CD4-positive, alpha-beta T cell treated with Interleukin-17A for 4 hours (primary cell): ENCODE data around the gene IFIT3.
"Not testable (repeated sequence)": the region's sequence is repeated elsewhere in the genome, so short reads cannot be mapped to it uniquely, and the experiment has no call there.

Source experiments
- DNase-seq: peaks from one replicate; pipeline ENCODE4 v3.0.0-alpha.2; 2020; ENCODE audit warnings: mixed read lengths

The IFIT3 gene

DNA sequence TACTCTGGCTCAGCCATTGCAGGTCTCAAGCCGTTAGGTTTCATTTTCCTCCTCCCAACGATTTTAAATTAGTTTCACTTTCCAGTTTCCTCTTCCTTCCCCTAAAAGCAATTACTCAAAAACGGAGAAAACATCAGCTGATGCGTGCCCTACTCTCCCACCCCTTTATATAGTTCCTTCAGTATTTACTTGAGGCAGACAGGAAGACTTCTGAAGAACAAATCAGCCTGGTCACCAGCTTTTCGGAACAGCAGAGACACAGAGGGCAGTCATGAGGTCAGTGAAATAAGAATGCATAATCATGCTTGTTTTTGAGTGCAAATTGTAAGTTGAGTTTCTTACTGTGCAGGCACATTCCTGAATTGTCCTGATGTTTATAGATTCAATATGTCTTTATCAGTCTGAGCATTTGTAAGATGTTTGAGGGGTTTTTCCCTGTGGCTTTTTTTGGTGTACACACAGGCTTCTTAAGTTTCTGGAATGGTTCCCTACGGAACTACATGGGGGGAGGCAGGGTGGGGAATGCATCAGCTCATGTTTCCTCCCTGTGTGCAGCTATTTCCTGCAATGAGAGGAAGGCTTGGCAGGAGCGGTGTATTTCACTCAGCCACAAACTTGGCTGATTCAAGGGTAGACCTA lies at the start of gene IFIT3:
TSS of gene IFIT3 (plus strand) at position 195 of the 639 bp plus-strand sequence. CDS start at position 272, 77 bp downstream.
- DNase-seq: peak; percentile 28

GRCh38 chr10:89278034-89278535 lies 49.7 kb upstream of the IFIT3 start:
- DNase-seq: no peak

DNA sequence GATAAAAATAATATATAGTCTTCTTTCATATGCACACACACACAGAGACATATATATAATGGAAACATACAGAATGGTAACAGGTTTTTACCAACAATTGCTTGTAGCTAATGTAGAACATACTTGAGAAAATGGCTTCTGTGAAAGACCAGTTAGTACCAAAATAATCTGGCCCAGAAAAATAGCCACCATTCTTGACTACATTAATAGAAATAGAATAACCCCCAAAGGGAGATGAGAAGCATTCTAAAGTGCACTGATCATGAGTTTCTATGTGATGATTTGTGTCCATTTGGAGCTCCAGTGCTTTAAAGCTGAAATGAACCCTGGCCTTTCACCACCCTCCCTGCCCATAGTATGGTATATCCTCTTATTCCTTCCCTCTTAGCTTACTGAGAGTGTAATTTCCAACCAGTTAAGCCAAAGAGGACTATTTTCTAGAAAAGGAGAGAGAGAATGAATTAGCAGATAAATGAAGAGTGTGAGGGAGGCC lies 48.9 kb upstream of the IFIT3 start:
- no peak for DNase-seq

- DNase-seq: no peak
Observed at GRCh38 chr10:89279421-89279869, 48.4 kb upstream of the IFIT3 start.

DNA sequence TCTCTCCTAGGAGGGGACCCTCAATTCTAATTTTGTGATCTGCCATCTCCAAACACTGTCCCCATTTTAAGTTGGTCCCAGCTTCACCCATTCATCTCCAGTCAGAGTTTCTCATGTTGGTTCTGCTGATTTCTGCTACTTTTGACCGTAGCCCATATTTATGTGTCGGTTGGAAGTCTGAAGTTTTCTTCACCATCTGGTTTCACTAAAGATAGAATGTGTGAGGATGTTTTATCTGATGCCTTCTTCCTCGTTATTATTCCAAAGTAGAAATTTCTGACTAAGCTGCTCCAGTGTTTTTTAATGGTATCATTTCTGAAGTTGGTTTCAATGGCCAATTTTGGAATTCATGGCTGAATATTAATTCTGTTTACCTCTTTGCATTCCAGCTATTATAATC lies 47.3 kb upstream of the IFIT3 start:
- DNase-seq: no peak

- DNase-seq: no peak
Observed at GRCh38 chr10:89281606-89282395, 46.0 kb upstream of the IFIT3 start.

DNA sequence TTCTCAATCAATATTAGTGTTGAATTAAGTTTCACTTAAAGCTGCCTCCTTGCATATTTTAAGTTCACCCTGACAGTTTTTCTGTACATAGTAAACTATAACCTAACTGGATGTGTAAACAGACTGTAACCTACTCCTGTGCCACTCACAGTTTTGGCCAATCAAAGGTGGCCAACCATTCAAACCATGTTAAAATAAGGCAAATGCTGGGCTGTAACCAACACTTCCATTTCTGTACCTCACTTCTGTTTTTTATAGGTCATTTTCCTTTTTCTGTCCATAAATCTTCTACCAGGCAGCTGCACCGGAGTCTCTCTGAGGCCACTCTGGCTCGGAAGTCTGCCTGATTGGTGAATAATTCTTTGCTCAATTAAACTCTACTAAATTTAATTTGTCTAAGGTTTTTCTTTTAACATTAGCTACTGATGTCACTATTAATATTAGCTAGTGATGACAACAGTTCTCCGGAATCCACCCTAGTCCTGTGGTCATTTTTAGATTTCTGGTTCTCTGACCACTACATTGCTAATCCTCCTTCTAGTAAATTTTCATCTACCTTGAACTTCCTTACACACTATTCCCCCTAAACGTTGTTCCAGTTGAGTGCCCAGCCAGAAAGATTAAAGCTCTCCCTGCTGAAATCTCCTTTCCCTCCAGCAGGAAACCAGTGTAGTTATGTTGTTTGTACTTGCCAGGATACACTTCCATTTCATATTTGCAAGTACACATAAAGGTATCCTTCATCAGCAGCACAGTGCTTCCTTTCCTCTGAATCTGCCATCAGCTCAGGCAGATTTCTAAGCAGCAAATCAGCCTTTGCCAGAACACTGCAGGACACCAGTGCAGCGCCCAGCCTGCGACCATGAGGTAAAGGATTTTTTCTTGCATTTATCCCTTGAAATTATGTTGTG lies 44.5 kb upstream of the IFIT3 start:
- DNase-seq: no peak

DNA sequence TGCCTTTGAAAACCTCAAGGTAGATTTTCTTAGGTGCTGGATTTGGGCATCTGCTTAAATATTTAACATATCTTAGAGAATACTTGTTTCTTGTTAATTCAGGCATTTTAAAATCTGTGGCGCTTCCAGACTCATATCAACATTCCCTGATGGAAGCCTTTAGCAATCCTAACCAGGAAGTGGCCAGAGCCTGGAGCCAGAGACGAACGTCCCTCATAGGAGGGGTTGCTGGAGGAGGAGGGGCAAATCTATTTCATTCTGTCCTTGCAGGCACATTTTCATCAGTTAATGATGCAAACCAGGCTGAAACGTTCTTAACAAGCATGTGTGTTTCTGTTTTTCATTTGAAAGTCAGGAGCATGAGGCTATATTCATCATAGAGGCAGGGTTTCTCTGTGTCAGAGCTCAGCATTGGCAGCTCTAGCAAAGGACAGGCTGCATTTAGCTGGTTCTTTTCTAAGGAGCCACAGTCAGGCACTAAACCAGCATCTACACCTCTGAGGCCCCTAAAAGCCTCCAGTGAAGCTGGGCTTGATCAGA lies 43.8 kb upstream of the IFIT3 start:
- no peak for DNase-seq

- DNase-seq: not testable (repeated sequence)
Observed at GRCh38 chr10:89284711-89285110, 43.1 kb upstream of the IFIT3 start.

DNA sequence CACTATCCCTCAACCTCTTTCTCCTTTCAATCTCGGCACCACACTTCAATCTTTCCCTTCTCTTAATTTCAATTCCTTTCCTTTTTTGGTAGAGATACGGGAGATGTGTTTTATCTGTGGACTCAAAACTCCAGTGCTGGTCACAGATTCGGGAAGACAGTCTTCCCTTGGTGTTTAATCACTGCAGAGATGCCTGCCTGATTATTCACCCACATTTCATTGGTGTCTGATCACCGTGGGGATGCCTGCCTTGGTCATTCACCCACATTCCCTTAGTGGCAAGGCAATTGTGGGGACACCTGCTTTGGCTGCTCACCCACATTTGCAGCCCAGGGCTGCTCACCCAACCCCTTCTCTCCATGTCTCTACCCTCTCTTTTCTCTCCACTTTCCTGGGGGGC lies 42.5 kb upstream of the IFIT3 start:
- not testable (repeated sequence) for DNase-seq

DNA sequence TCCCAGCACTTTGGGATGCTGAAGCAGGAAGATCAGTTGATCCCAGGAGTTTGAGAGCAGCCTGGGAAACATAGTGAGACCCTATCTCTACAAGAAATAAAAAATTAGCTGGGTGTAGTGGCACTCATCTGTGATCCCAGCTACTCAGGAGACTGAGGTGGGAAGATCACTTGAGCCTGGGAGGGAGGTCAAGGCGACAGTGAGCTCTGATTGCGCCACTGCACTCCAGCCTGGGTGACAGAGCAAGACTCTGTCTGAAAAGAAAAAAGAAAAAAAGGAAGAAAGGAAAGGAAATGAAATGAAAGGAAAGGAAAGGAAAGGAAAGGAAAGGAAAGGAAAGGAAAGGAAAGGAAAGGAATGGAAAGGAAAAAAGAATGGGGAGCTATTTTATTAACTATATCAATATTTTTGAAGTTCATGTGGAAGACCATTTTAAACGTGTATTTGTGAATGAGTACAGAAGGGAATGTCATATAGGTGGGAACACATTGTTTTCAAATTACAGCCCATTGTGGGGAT lies 33.0 kb upstream of the IFIT3 start:
- DNase-seq: no peak

DNA sequence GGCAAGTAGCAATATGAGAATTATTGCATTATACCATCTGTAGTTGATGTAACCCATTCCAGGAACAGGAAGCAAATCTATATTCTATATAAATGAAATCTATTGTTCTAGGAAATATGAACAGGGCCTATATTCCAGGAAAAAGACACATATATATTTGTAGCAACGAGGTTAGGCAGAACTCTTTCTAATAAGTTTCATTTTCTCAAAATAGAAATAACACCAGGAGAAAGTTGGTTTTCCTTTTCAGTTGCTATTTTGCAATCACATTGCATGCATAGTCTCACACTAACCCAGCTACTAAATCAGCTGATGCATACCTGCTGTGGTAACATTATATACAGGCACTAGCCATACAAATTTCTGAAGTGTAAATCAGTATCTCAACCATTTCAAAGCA lies 32.2 kb upstream of the IFIT3 start:
- no peak for DNase-seq

DNA sequence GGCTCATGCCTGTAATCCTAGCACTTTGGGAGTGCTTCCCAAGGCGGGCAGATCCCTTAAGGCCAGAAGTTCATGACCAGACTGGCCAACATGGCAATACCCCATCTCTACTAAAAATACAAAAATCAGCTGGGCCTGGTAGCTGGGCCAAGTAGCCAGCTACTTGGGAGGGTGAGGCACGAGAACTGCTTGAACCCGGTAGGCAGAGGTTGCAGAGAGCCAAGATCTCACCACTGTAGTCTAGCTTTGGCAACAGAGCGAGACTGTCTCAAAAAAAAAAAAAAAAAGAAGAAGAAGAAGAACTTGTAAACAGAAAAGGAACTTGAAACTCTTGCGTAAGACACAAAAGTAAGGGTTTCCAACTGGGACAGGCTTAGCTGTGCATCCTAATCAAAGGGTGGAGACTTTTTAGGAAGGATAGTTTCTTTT lies 31.6 kb upstream of the IFIT3 start:
- DNase-seq: no peak

- DNase-seq: no peak
Observed at GRCh38 chr10:89297356-89297755, 30.4 kb upstream of the IFIT3 start.

GRCh38 chr10:89297791-89298190 lies 30.0 kb upstream of the IFIT3 start:
- DNase-seq: no peak

- DNase-seq: no peak
Observed at GRCh38 chr10:89299031-89299430, 28.8 kb upstream of the IFIT3 start.

DNA sequence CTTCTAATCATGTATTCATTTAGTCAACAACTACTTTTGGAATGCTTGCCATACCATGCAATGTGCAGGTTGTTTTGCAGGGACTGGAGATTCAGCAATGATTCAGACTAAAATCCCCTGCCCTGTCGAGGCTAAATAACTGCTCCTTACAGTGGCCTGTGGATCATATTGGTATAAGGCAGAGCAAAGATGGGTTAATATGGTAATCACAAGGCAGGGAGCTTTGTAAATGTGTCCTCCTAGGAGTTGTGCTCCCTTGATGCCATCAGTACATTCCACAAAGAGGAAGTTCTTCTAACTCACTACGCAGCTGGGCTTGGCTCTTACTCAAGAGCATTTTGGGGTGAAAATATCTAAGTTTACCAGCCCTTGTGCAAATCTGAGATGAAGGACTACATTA lies 26.6 kb upstream of the IFIT3 start:
- peak; percentile 36 for DNase-seq

GRCh38 chr10:89301721-89302445 lies 25.9 kb upstream of the IFIT3 start, which contains the start of gene IFIT2:
Gene IFIT2 (plus strand): TSS chr10:89302046. CDS start chr10:89302124, 78 bp downstream.
- DNase-seq: peak; percentile 49

DNA sequence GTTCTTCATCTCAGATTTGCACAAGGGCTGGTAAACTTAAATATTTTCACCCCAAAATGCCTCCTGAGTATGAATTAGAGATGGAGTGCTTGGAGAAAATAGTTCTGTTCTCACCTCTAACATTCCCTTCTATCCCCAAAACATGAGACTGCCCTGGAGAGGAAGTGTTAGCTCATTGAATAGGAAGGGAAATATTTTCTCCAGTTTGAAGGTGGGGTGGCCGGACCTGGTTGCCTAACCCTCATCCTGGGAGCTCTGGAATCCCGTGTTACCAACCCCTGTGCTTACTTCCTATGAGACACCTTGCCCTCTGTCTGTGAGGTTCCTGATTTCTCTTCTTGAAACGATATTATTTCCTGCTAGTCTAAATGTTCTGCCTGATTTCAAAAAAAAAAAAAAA lies 25.2 kb upstream of the IFIT3 start:
- peak; percentile 6 for DNase-seq

DNA sequence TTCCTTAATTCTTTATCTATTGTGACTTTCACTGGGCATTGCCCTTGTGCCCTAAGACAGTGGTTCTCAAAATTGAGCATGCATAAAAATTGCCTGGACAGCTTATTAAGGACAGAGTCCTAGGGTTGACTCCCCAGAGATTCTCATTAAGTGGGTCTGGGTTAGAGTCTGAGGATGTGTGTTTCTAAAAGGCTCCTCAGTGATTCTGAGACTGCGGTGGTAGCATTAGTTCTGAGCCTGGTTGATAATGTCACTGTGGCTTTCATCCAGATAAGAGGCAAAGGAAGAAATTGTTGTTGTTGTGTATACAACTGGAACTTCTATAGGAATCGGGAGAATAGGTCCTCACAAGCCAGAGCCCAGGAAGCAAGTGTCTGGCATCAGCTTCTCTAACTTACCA lies 24.6 kb upstream of the IFIT3 start:
- no peak for DNase-seq

GRCh38 chr10:89304026-89304425 lies 23.8 kb upstream of the IFIT3 start:
- DNase-seq: no peak
